HFFc6 (cell line): ENCODE measurements around the gene PPP2R5C. TPM values are rescaled to one million over a fixed set of nuclear protein-coding genes. Genes with fewer than 3 reads are reported as not detected.

Source experiments
- DNase-seq: peaks from one replicate; pipeline ENCODE4 v3.0.0-alpha.2; 2018
- H3K27ac Mint-ChIP-seq: 2 replicates; pipeline ENCODE4 v1.8.0; 2020; ENCODE audit warnings: mild to moderate bottlenecking, mixed read lengths
- H3K27me3 Mint-ChIP-seq: 2 replicates; pipeline ENCODE4 v1.8.0; 2021; ENCODE audit warnings: mild to moderate bottlenecking, moderate library complexity, mixed read lengths; ENCODE audit not compliant: insufficient read depth
- H3K36me3 Mint-ChIP-seq: 2 replicates; pipeline ENCODE4 v1.8.0; 2021; ENCODE audit warnings: low read depth, mixed read lengths
- H3K4me1 Mint-ChIP-seq: 2 replicates; pipeline ENCODE4 v1.8.0; 2020; ENCODE audit warnings: low read depth, mixed read lengths
- H3K4me3 Mint-ChIP-seq: 2 replicates; pipeline ENCODE4 v1.8.0; 2020; ENCODE audit warnings: mild to moderate bottlenecking, moderate library complexity, mixed read lengths
- H3K9me3 Mint-ChIP-seq: 2 replicates; pipeline ENCODE4 v1.8.0; 2020; ENCODE audit warnings: mild to moderate bottlenecking, mixed read lengths
- CTCF ChIP-seq: fragments of 200-600 bp; sonication (generic); IDR thresholded peaks from 2 replicates; pipeline ENCODE4 v1.5.0; 2021; ENCODE audit warnings: antibody characterized with exemption, mild to moderate bottlenecking
- total RNA-seq, 6 experiments: library from RNA; stranded (reverse); fragmentation: NEBNext Ultra II Directional; extraction: Animal tissue kit (Norgen Biotek cat#: 25700); gene quantifications; 2 replicates in 1 of 6; 3 replicates in 5 of 6; pipeline ENCODE4 v1.2.3, GENCODE V29; 2021

Gene PPP2R5C
- total RNA-seq, 6 experiments from 2014 or later, result 108 to 128 (median 122) TPM

GRCh38 chr14:101867854-101868253 is 106.3 kb downstream of the PPP2R5C start:
- Mint-ChIP-seq H3K4me1 (no peaks in the 10 kb centered on the region), H3K27me3 (peaks cover 1% of the 10 kb centered on the region), H3K36me3 (peaks cover 22% of the 10 kb centered on the region), H3K27ac (no peak overlapping the region), H3K9me3 (no peaks in the 10 kb centered on the region), H3K4me3 (no peak overlapping the region)
- no peak for TF ChIP-seq CTCF
- DNase-seq, result no peak

- no peaks in the 10 kb centered on the region for H3K4me1 Mint-ChIP-seq
- peaks cover 1% of the 10 kb centered on the region for H3K27me3 Mint-ChIP-seq
- TF ChIP-seq CTCF, result no peak
- no peak overlapping the region for H3K27ac Mint-ChIP-seq
- peaks cover 18% of the 10 kb centered on the region for H3K36me3 Mint-ChIP-seq
- no peak for DNase-seq
- H3K4me3 Mint-ChIP-seq, result no peak overlapping the region
- H3K9me3 Mint-ChIP-seq, result no peaks in the 10 kb centered on the region
These were observed 107.7 kb downstream of the PPP2R5C start for GRCh38 chr14:101869217-101869616.

- no peak for TF ChIP-seq CTCF
- Mint-ChIP-seq H3K9me3 (no peaks in the 10 kb centered on the region), H3K4me1 (peaks cover under 1% of the 10 kb centered on the region; the same call in 1 of the 2 replicates), H3K4me3 (no peak overlapping the region), H3K27me3 (peaks cover 1% of the 10 kb centered on the region), H3K27ac (no peak overlapping the region), H3K36me3 (peaks cover 6% of the 10 kb centered on the region)
- DNase-seq, result no peak
These were observed 108.9 kb downstream of the PPP2R5C start for GRCh38 chr14:101870273-101870939.

- H3K4me3 Mint-ChIP-seq, result no peak overlapping the region
- H3K9me3 Mint-ChIP-seq, result no peaks in the 10 kb centered on the region
- DNase-seq, result no peak
- no peak for TF ChIP-seq CTCF
- peaks cover 16% of the 10 kb centered on the region for H3K4me1 Mint-ChIP-seq
- H3K27me3 Mint-ChIP-seq, result peaks cover 1% of the 10 kb centered on the region
- H3K36me3 Mint-ChIP-seq, result no peaks in the 10 kb centered on the region; the same call in 1 of the 2 replicates
- no peak overlapping the region for H3K27ac Mint-ChIP-seq
These were observed 110.8 kb downstream of the PPP2R5C start for GRCh38 chr14:101872346-101872745.

- no peak for DNase-seq
- no peak for TF ChIP-seq CTCF
- no peaks in the 10 kb centered on the region for H3K9me3 Mint-ChIP-seq
These were observed 111.7 kb downstream of the PPP2R5C start for GRCh38 chr14:101873076-101873825.

More at GRCh38 chr14:101873076-101873825, 111.7 kb downstream of the PPP2R5C start:
- H3K36me3 Mint-ChIP-seq, result no peaks in the 10 kb centered on the region; the same call in 1 of the 2 replicates
- H3K27ac Mint-ChIP-seq, result no peak overlapping the region
- H3K27me3 Mint-ChIP-seq, result peaks cover 1% of the 10 kb centered on the region
- peaks cover 24% of the 10 kb centered on the region for H3K4me1 Mint-ChIP-seq
- H3K4me3 Mint-ChIP-seq, result no peak overlapping the region
